ENCODE measurements around the gene CZIB. TPM values are rescaled to one million over a fixed set of nuclear protein-coding genes. Genes with fewer than 3 reads are reported as not detected.
"Not testable (repeated sequence)": the region's sequence is repeated elsewhere in the genome, so short reads cannot be mapped to it uniquely, and the experiment has no call there.

CZIB gene
- total RNA-seq, 2 donors from 2014 or later = 28.0 to 46.0 TPM

DNA sequence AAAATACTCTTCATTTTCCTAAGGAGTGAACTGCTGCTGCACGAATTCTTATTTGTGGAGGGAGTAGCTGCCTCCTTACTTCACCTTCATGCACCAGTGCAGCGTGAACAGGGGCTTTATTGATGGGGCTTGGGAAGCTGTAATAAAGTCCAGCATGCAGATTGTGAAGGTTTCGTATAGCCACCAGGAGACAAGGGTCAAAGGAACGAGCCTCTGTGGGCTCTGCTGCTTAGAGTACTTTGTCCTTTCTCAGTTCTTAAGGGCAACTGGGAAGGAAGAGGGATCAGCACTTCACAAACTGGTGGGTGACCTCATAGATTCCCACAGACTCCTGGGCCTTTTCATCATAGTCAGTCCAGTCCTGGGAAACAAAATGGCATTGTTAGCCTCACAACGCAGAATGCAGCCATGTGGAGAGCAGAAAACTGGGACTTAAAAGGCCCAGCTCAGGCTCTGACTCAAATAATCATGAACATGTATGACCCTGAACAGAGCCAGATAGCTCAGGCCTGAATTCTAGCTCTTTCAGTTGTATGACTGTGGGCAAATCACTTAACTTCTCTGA is 6.0 kb downstream of the CZIB start:
- intact Hi-C loops (cut with DNase I) = no loop called here
- Histone ChIP-seq H3K27me3 (replicated peaks; ENCODE audit: insufficient read depth) (no peaks in the 10 kb centered on the region), H3K9me3 (no peaks in the 10 kb centered on the region), H3K4me3 (no peak overlapping the region), H3K36me3 (peaks cover 0 to 9% of the 10 kb centered on the region in 2 donors), H3K4me1 (replicated peaks) (peaks cover 2% of the 10 kb centered on the region), H3K27ac (no peak overlapping the region)
- TF ChIP-seq POLR2AphosphoS5 (IDR thresholded peaks at IDR 0.05) = no peak
- TF ChIP-seq, protein P1, sequence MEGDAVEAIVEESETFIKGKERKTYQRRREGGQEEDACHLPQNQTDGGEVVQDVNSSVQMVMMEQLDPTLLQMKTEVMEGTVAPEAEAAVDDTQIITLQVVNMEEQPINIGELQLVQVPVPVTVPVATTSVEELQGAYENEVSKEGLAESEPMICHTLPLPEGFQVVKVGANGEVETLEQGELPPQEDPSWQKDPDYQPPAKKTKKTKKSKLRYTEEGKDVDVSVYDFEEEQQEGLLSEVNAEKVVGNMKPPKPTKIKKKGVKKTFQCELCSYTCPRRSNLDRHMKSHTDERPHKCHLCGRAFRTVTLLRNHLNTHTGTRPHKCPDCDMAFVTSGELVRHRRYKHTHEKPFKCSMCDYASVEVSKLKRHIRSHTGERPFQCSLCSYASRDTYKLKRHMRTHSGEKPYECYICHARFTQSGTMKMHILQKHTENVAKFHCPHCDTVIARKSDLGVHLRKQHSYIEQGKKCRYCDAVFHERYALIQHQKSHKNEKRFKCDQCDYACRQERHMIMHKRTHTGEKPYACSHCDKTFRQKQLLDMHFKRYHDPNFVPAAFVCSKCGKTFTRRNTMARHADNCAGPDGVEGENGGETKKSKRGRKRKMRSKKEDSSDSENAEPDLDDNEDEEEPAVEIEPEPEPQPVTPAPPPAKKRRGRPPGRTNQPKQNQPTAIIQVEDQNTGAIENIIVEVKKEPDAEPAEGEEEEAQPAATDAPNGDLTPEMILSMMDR (IDR thresholded peaks at IDR 0.05) = no peak
- TF ChIP-seq POLR2A (IDR thresholded peaks at IDR 0.05) = no peak
- DNase-seq (ENCODE audit: low spot score) = no peak
- 69% methylated on average over 5 of the region's 5 CpGs for WGBS

DNA sequence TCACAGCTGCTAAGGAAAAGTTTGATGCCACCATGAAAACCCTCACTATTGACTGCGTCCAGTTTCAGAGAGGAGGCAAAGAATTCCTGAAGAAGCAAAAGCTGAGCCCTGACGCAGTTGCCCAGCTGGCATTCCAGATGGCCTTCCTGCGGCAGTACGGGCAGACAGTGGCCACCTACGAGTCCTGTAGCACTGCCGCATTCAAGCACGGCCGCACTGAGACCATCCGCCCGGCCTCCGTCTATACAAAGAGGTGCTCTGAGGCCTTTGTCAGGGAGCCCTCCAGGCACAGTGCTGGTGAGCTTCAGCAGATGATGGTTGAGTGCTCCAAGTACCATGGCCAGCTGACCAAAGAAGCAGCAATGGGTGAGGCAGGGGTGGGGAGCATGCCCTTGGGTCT is 9.5 kb downstream of the CZIB start:
- 96% methylated on average over 11 of the region's 11 CpGs for WGBS
- peaks cover 0 to 9% of the 10 kb centered on the region in 2 donors for H3K36me3 ChIP-seq
- TF ChIP-seq, protein P1 (IDR thresholded peaks at IDR 0.05) = no peak
- TF ChIP-seq POLR2AphosphoS5 (IDR thresholded peaks at IDR 0.05) = no peak
- no peak for TF ChIP-seq POLR2A (IDR thresholded peaks at IDR 0.05)
- intact Hi-C loops (cut with DNase I) = no loop called here
- no peaks in the 10 kb centered on the region for H3K27me3 ChIP-seq (replicated peaks; ENCODE audit: insufficient read depth)
- no peak overlapping the region for H3K27ac ChIP-seq
- no peak for DNase-seq (ENCODE audit: low spot score)
- H3K4me1 ChIP-seq (replicated peaks) = no peaks in the 10 kb centered on the region
- H3K9me3 ChIP-seq = no peaks in the 10 kb centered on the region
- H3K4me3 ChIP-seq = no peak overlapping the region

DNA sequence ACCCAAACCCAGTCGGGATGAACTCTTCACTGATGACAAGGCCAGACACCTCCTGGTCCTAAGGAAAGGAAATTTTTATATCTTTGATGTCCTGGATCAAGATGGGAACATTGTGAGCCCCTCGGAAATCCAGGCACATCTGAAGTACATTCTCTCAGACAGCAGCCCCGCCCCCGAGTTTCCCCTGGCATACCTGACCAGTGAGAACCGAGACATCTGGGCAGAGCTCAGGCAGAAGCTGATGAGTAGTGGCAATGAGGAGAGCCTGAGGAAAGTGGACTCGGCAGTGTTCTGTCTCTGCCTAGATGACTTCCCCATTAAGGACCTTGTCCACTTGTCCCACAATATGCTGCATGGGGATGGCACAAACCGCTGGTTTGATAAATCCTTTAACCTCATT is 10.1 kb downstream of the CZIB start:
- H3K27me3 ChIP-seq (replicated peaks; ENCODE audit: insufficient read depth) = no peaks in the 10 kb centered on the region
- no peaks in the 10 kb centered on the region for H3K4me1 ChIP-seq (replicated peaks)
- H3K27ac ChIP-seq = no peak overlapping the region
- TF ChIP-seq, protein P1 (IDR thresholded peaks at IDR 0.05) = no peak
- no peak for TF ChIP-seq POLR2AphosphoS5 (IDR thresholded peaks at IDR 0.05)
- no peak for TF ChIP-seq POLR2A (IDR thresholded peaks at IDR 0.05)
- intact Hi-C loops (cut with DNase I) = no loop called here
- H3K36me3 ChIP-seq = peaks cover 0 to 9% of the 10 kb centered on the region in 2 donors
- DNase-seq (ENCODE audit: low spot score) = no peak
- no peak overlapping the region for H3K4me3 ChIP-seq
- 89% methylated on average over 7 of the region's 7 CpGs for WGBS
- no peaks in the 10 kb centered on the region for H3K9me3 ChIP-seq

DNA sequence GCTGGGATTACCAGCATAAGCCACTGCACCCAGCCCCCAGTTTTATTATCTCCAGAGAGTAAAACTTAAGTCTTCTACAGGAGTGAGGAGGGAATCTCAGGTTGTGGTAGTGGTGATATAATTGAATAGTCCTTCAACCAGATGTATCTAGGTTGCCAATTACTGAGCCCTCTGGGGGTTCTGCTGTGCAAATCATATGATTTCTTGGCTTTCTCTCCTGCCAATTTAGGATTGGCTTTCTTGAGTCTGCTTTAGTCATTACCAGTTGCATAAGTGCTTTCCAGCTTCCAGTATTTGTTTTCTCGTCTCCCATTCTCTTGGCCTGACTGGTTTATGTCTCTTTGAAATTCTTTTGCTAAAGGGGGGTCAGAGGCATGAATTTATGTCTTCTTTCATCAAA is 12.7 kb downstream of the CZIB start:
- Histone ChIP-seq H3K27me3 (replicated peaks; ENCODE audit: insufficient read depth) (no peaks in the 10 kb centered on the region), H3K4me3 (no peak overlapping the region), H3K4me1 (replicated peaks) (no peaks in the 10 kb centered on the region), H3K9me3 (no peaks in the 10 kb centered on the region), H3K27ac (no peak overlapping the region), H3K36me3 (peaks cover 2 to 9% of the 10 kb centered on the region in 2 donors)
- WGBS = 65% methylated on average over 1 of the region's 1 CpG
- intact Hi-C loops (cut with DNase I) = no loop called here
- no peak for DNase-seq (ENCODE audit: low spot score)
- TF ChIP-seq POLR2A (IDR thresholded peaks at IDR 0.05) = no peak
- no peak for TF ChIP-seq POLR2AphosphoS5 (IDR thresholded peaks at IDR 0.05)
- TF ChIP-seq, protein P1 (IDR thresholded peaks at IDR 0.05) = no peak

DNA sequence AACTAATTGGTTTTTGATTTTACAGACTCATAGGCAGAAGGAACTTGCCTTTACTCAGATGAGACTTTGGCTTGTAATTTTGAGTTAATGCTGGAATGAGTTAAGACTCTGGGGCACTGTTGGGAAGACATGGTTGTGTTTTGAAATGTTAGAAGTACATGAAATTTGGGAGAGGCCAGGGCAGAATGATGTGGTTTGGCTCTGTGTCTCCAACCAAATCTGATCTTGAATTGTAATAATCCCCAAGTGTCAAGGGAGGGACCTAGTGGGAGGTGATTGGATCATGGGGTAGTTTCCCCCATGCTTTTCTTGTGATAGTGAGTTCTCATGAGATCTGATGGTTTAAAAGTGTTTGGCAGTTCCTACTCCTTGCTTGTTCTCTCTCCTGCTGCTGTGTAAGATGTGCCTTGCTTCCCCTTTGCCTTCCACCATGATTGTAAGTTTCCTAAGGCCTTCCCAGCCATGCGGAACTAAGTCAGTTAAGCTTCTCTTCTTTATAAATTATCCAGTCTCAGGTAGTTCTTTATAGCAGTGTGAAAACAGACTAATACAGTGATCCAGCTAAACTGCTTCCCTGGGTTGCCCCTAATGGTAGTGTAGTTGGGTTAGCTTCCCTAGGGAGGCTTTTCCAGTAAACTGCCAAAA is 13.6 kb downstream of the CZIB start:
- H3K4me1 ChIP-seq (replicated peaks) = no peaks in the 10 kb centered on the region
- H3K27me3 ChIP-seq (replicated peaks; ENCODE audit: insufficient read depth) = no peaks in the 10 kb centered on the region
- no peak overlapping the region for H3K4me3 ChIP-seq
- H3K9me3 ChIP-seq = no peaks in the 10 kb centered on the region
- intact Hi-C loops (cut with DNase I) = no loop called here
- peaks cover 6 to 9% of the 10 kb centered on the region in 2 donors for H3K36me3 ChIP-seq
- H3K27ac ChIP-seq = no peak overlapping the region
- DNase-seq (ENCODE audit: low spot score) = no peak
- WGBS = 96% methylated on average over 1 of the region's 1 CpG
- TF ChIP-seq, protein P1 (IDR thresholded peaks at IDR 0.05) = no peak
- no peak for TF ChIP-seq POLR2A (IDR thresholded peaks at IDR 0.05)
- no peak for TF ChIP-seq POLR2AphosphoS5 (IDR thresholded peaks at IDR 0.05)

DNA sequence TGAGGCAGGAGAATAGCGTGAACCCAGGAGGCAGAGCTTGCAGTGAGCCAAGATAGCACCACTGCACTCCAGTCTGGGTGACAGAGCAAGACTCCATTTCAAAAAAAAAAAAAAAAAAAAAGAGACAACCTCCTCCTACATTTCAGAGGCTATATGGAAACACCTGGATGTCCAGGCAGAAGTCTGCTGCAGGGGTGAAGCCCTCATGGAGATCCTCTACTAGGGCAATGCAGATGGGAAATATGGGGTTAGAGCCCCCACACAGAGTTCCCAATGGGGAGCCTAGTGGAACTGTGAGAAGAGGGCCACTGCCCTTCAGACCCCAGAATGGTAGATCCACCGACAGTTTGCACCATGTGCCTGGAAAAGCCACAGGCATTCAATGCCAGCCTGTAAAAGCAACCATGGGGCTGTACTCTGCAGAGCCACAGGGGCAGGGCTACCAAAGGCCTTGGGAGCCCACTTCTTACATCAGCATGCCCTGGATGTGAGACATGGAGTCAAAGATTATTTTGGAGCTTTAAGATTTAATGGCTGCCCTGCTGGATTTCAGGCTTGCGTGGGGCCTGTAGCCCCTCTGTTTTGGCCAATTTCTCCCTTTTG is 14.2 kb downstream of the CZIB start:
- DNase-seq (ENCODE audit: low spot score); H3K4me3 ChIP-seq; intact Hi-C loops (cut with DNase I); H3K27ac ChIP-seq; H3K36me3 ChIP-seq; H3K9me3 ChIP-seq; H3K4me1 ChIP-seq (replicated peaks); H3K27me3 ChIP-seq (replicated peaks; ENCODE audit: insufficient read depth): not testable (repeated sequence)
- 98% methylated on average over 3 of the region's 3 CpGs for WGBS

DNA sequence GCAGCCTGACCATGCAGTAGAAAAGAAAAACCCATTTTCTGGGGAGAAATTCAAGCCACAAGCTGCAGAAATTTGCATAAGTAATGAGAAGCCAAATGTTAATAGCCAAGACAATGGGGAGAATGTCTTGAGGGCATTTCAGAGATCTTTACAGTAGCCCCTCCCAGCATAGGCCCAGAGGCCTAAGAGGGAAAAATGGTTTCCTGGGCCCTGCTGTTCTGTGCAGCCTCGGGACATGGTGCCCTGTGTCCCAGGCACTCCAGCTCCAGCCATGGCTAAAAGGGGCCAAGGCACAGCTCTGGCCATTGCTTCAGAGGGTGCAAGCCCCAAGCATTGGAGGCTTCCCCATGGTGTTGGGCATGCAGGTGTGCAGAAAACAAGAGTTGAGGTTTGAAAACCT is 14.9 kb downstream of the CZIB start:
- DNase-seq (ENCODE audit: low spot score); H3K36me3 ChIP-seq; intact Hi-C loops (cut with DNase I); H3K4me1 ChIP-seq (replicated peaks); H3K27me3 ChIP-seq (replicated peaks; ENCODE audit: insufficient read depth); H3K27ac ChIP-seq; H3K9me3 ChIP-seq; H3K4me3 ChIP-seq: not testable (repeated sequence)
- WGBS = 100% methylated on average over 1 of the region's 1 CpG
